ENCODE measurements around the gene VAT1L.
"Not testable (repeated sequence)": the region's sequence is repeated elsewhere in the genome, so short reads cannot be mapped to it uniquely, and the experiment has no call there.

VAT1L gene

GRCh38 chr16:77975942-77976341, 187.6 kb downstream of the VAT1L start:
- H3K4me1 ChIP-seq (ENCODE audit: control insufficient read depth, insufficient read depth, low read length): no peaks in the 10 kb centered on the region

GRCh38 chr16:77977339-77977738, 189.0 kb downstream of the VAT1L start:
- no peak overlapping the region for H3K4me3 ChIP-seq (ENCODE audit: low read length)

More at GRCh38 chr16:77975942-77976341, 187.6 kb downstream of the VAT1L start:
- Histone ChIP-seq H3K27me3 (ENCODE audit: control insufficient read depth, insufficient read depth, low read length) (no peaks in the 10 kb centered on the region), H3K9ac (ENCODE audit: low read length) (no peak overlapping the region), H3K36me3 (ENCODE audit: control insufficient read depth, insufficient read depth, low read length) (no peaks in the 10 kb centered on the region), H3K9me3 (ENCODE audit: control insufficient read depth, low read length) (no peaks in the 10 kb centered on the region), H3K4me3 (ENCODE audit: low read length) (no peak overlapping the region)

GRCh38 chr16:77985111-77985510, 196.7 kb downstream of the VAT1L start:
- Histone ChIP-seq H3K36me3 (ENCODE audit: control insufficient read depth, insufficient read depth, low read length) (no peaks in the 10 kb centered on the region), H3K4me1 (ENCODE audit: control insufficient read depth, insufficient read depth, low read length) (no peaks in the 10 kb centered on the region), H3K9me3 (ENCODE audit: control insufficient read depth, low read length) (no peaks in the 10 kb centered on the region), H3K9ac (ENCODE audit: low read length) (no peak overlapping the region), H3K4me3 (ENCODE audit: low read length) (no peak overlapping the region), H3K27me3 (ENCODE audit: control insufficient read depth, insufficient read depth, low read length) (no peaks in the 10 kb centered on the region)

More at GRCh38 chr16:77977339-77977738, 189.0 kb downstream of the VAT1L start:
- Histone ChIP-seq H3K4me1 (ENCODE audit: control insufficient read depth, insufficient read depth, low read length) (no peaks in the 10 kb centered on the region), H3K9ac (ENCODE audit: low read length) (no peak overlapping the region), H3K36me3 (ENCODE audit: control insufficient read depth, insufficient read depth, low read length) (no peaks in the 10 kb centered on the region), H3K9me3 (ENCODE audit: control insufficient read depth, low read length) (no peaks in the 10 kb centered on the region), H3K27me3 (ENCODE audit: control insufficient read depth, insufficient read depth, low read length) (no peaks in the 10 kb centered on the region)

- Histone ChIP-seq H3K4me1 (ENCODE audit: control insufficient read depth, insufficient read depth, low read length) (no peaks in the 10 kb centered on the region), H3K9ac (ENCODE audit: low read length) (no peak overlapping the region), H3K36me3 (ENCODE audit: control insufficient read depth, insufficient read depth, low read length) (no peaks in the 10 kb centered on the region), H3K27me3 (ENCODE audit: control insufficient read depth, insufficient read depth, low read length) (no peaks in the 10 kb centered on the region), H3K9me3 (ENCODE audit: control insufficient read depth, low read length) (no peaks in the 10 kb centered on the region), H3K4me3 (ENCODE audit: low read length) (no peak overlapping the region)
These were observed 197.8 kb downstream of the VAT1L start for GRCh38 chr16:77986011-77986740.

GRCh38 chr16:77987810-77988209, 199.4 kb downstream of the VAT1L start:
- H3K4me3 ChIP-seq (ENCODE audit: low read length): no peak overlapping the region
- H3K9me3 ChIP-seq (ENCODE audit: control insufficient read depth, low read length): no peaks in the 10 kb centered on the region
- H3K9ac ChIP-seq (ENCODE audit: low read length): no peak overlapping the region
- H3K27me3 ChIP-seq (ENCODE audit: control insufficient read depth, insufficient read depth, low read length): no peaks in the 10 kb centered on the region
- H3K4me1 ChIP-seq (ENCODE audit: control insufficient read depth, insufficient read depth, low read length): no peaks in the 10 kb centered on the region
- H3K36me3 ChIP-seq (ENCODE audit: control insufficient read depth, insufficient read depth, low read length): no peaks in the 10 kb centered on the region

GRCh38 chr16:77989846-77990245, 201.5 kb downstream of the VAT1L start:
- no peaks in the 10 kb centered on the region for H3K4me1 ChIP-seq (ENCODE audit: control insufficient read depth, insufficient read depth, low read length)
- no peaks in the 10 kb centered on the region for H3K27me3 ChIP-seq (ENCODE audit: control insufficient read depth, insufficient read depth, low read length)
- H3K36me3 ChIP-seq (ENCODE audit: control insufficient read depth, insufficient read depth, low read length): no peaks in the 10 kb centered on the region
- no peak overlapping the region for H3K9ac ChIP-seq (ENCODE audit: low read length)
- no peaks in the 10 kb centered on the region for H3K9me3 ChIP-seq (ENCODE audit: control insufficient read depth, low read length)
- no peak overlapping the region for H3K4me3 ChIP-seq (ENCODE audit: low read length)

GRCh38 chr16:77991701-77992100, 203.3 kb downstream of the VAT1L start:
- H3K4me1 ChIP-seq (ENCODE audit: control insufficient read depth, insufficient read depth, low read length): no peaks in the 10 kb centered on the region
- H3K9ac ChIP-seq (ENCODE audit: low read length): no peak overlapping the region
- H3K9me3 ChIP-seq (ENCODE audit: control insufficient read depth, low read length): no peaks in the 10 kb centered on the region
- H3K36me3 ChIP-seq (ENCODE audit: control insufficient read depth, insufficient read depth, low read length): no peaks in the 10 kb centered on the region
- H3K4me3 ChIP-seq (ENCODE audit: low read length): no peak overlapping the region
- no peaks in the 10 kb centered on the region for H3K27me3 ChIP-seq (ENCODE audit: control insufficient read depth, insufficient read depth, low read length)

- not testable (repeated sequence) for H3K4me3 ChIP-seq (ENCODE audit: low read length); H3K9ac ChIP-seq (ENCODE audit: low read length); H3K36me3 ChIP-seq (ENCODE audit: control insufficient read depth, insufficient read depth, low read length); H3K9me3 ChIP-seq (ENCODE audit: control insufficient read depth, low read length); H3K4me1 ChIP-seq (ENCODE audit: control insufficient read depth, insufficient read depth, low read length); H3K27me3 ChIP-seq (ENCODE audit: control insufficient read depth, insufficient read depth, low read length)
These were observed 204.0 kb downstream of the VAT1L start for GRCh38 chr16:77992381-77992780.

GRCh38 chr16:77993111-77993985, 205.0 kb downstream of the VAT1L start:
- no peak overlapping the region for H3K4me3 ChIP-seq (ENCODE audit: low read length)

GRCh38 chr16:77995843-77996455, 207.6 kb downstream of the VAT1L start:
- H3K4me1 ChIP-seq (ENCODE audit: control insufficient read depth, insufficient read depth, low read length): no peaks in the 10 kb centered on the region
- no peaks in the 10 kb centered on the region for H3K27me3 ChIP-seq (ENCODE audit: control insufficient read depth, insufficient read depth, low read length)
- no peaks in the 10 kb centered on the region for H3K36me3 ChIP-seq (ENCODE audit: control insufficient read depth, insufficient read depth, low read length)
- no peak overlapping the region for H3K9ac ChIP-seq (ENCODE audit: low read length)
- no peak overlapping the region for H3K4me3 ChIP-seq (ENCODE audit: low read length)
- H3K9me3 ChIP-seq (ENCODE audit: control insufficient read depth, low read length): no peaks in the 10 kb centered on the region

More at GRCh38 chr16:77993111-77993985, 205.0 kb downstream of the VAT1L start:
- Histone ChIP-seq H3K27me3 (ENCODE audit: control insufficient read depth, insufficient read depth, low read length) (no peaks in the 10 kb centered on the region), H3K9ac (ENCODE audit: low read length) (no peak overlapping the region), H3K9me3 (ENCODE audit: control insufficient read depth, low read length) (no peaks in the 10 kb centered on the region), H3K4me1 (ENCODE audit: control insufficient read depth, insufficient read depth, low read length) (no peaks in the 10 kb centered on the region), H3K36me3 (ENCODE audit: control insufficient read depth, insufficient read depth, low read length) (no peaks in the 10 kb centered on the region)

- H3K36me3 ChIP-seq (ENCODE audit: control insufficient read depth, insufficient read depth, low read length): no peaks in the 10 kb centered on the region
These were observed 210.1 kb downstream of the VAT1L start for GRCh38 chr16:77998350-77999023.

More at GRCh38 chr16:77998350-77999023, 210.1 kb downstream of the VAT1L start:
- Histone ChIP-seq H3K4me1 (ENCODE audit: control insufficient read depth, insufficient read depth, low read length) (no peaks in the 10 kb centered on the region), H3K27me3 (ENCODE audit: control insufficient read depth, insufficient read depth, low read length) (no peaks in the 10 kb centered on the region), H3K9ac (ENCODE audit: low read length) (no peak overlapping the region), H3K4me3 (ENCODE audit: low read length) (no peak overlapping the region), H3K9me3 (ENCODE audit: control insufficient read depth, low read length) (no peaks in the 10 kb centered on the region)
